ENCODE results near the gene CCBE1. TPM values are rescaled to one million over a fixed set of nuclear protein-coding genes. Genes with fewer than 3 reads are reported as not detected.

Gene CCBE1
- total and polyA plus RNA-seq, 2 of the 4 experiments (the other 2 are of a cell fraction) = 64.8 to 148 TPM

DNA sequence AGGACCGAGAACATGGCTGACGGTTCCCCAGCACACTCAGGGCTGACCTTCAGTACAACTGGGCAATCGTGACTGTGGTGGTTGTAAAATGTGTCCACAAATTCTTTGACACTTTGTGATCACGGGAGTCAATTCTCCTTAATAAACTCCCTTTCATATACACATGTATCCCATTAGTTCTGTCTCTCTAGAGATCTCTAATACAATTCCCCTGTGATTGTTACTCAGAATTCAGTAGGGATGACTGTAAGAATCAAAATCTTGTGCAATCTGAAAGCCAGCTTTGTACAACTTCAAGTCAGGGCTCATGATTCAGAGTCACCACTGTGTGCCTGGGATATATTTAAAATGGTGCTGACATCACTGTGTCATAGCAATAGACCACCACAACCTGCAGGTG, 248.7 kb downstream of the CCBE1 start:
- no TSS peak for BruUV-seq (replicated peaks)
- Histone ChIP-seq H3K4me1 (ENCODE audit: control insufficient read depth, insufficient read depth, low read length) (no peaks in the 10 kb centered on the region), H2AK5ac (ENCODE audit: low read depth, low read length) (no peak overlapping the region), H2AFZ (replicated peaks; ENCODE audit: low read length, poor library complexity) (no peak overlapping the region), H3K9ac (ENCODE audit: low read depth, low read length) (no peak overlapping the region), H3K56ac (ENCODE audit: extremely low read depth, insufficient read depth, low read length) (no peak overlapping the region), H3K27me3 (ENCODE audit: control insufficient read depth, insufficient read depth, low read length) (no peaks in the 10 kb centered on the region), H2BK5ac (ENCODE audit: low read depth, low read length, poor library complexity, severe bottlenecking) (no peak overlapping the region), H3K4me2 (ENCODE audit: low read depth, low read length) (no peak overlapping the region), H3K18ac (ENCODE audit: low read depth, low read length) (no peak overlapping the region), H2AK9ac (replicated peaks; ENCODE audit: low read depth, low read length, poor library complexity) (no peak overlapping the region), H3K4ac (ENCODE audit: low read depth, low read length) (no peak overlapping the region), H4K5ac (ENCODE audit: low read depth, low read length) (no peak overlapping the region), H4K20me1 (ENCODE audit: insufficient read depth, low read length) (no peaks in the 10 kb centered on the region), H3K79me1 (ENCODE audit: low read depth in 1 of 2, low read length in 2 of 2) (no peaks in the 10 kb centered on the region), H3K9me3 (ENCODE audit: control insufficient read depth, insufficient read depth, low read length) (no peaks in the 10 kb centered on the region), H4K8ac (ENCODE audit: low read depth in 2 of 2, low read length in 2 of 2) (no peak overlapping the region), H3K23ac (ENCODE audit: low read depth, low read length) (no peak overlapping the region), H3K9me1 (ENCODE audit: insufficient read depth, low read length) (peaks cover 3% of the 10 kb centered on the region; the same call in 1 of the 2 replicates), H2BK120ac (ENCODE audit: low read depth, low read length) (no peak overlapping the region), H3K36me3 (ENCODE audit: control insufficient read depth, insufficient read depth, low read length) (no peaks in the 10 kb centered on the region), H4K91ac (ENCODE audit: insufficient read depth, low read depth, low read length) (no peak overlapping the region), H3K4me3 (ENCODE audit: insufficient read depth, low read depth, low read length) (no peak overlapping the region), H3K27ac (ENCODE audit: insufficient read depth, low read length) (no peak overlapping the region), H2BK20ac (ENCODE audit: low read depth, low read length) (no peak overlapping the region), H2BK15ac (ENCODE audit: low read depth, low read length) (no peak overlapping the region), H3K14ac (replicated peaks; ENCODE audit: low read depth, low read length) (no peak overlapping the region)
- no CpG with 5 or more reads among the region's 4 CpGs for WGBS, 2 experiments (ENCODE audit: extremely low coverage in 2 of 2, insufficient read length in 1 of 2)
- ChIA-PET CTCF (interaction anchor here (1.7 kb wide), 1 partner anchor 375 kb away, joined by 4 read pairs; no protein-coding TSS in a partner anchor), POLR2A (ENCODE audit: unreplicated experiment) (no interaction called here)
- DNase-seq (peak; percentile 31), ATAC-seq (ENCODE audit: low read depth) (no peak)
- TF ChIP-seq FOS (IDR thresholded peaks at IDR 0.05; ENCODE audit: low read depth, low read length) = no peak
- TF ChIP-seq CEBPB (IDR thresholded peaks at IDR 0.05; ENCODE audit: low read depth, low read length) = peak; percentile 40; the same call in 1 of the 2 replicates
- dilution Hi-C loops (cut with HindIII; ENCODE audit: low sequenced_read_pairs, unreplicated experiment) = loop anchor here (25.0 kb wide), 1 partner anchor 364 kb away; no protein-coding TSS in a partner anchor
- intact Hi-C loops (cut with micrococcal nuclease) = no loop called here
- in situ Hi-C loops (cut with MboI; ENCODE audit: low sequenced_read_pairs) = no loop called here

Measured in IMR-90 (cell line).